Esophagus muscularis mucosa (tissue), 4 donors: Measurements from ENCODE around the gene MAP1LC3B2. TPM values are rescaled to one million over a fixed set of nuclear protein-coding genes. Genes with fewer than 3 reads are reported as not detected.

Experiments used
- DNase-seq: peaks from one replicate; pipeline ENCODE4 v3.0.0-alpha.2; 2017; ENCODE audit errors: extremely low spot score
- H3K27ac ChIP-seq, 4 donors: fragments of 200-600 bp; sonication (generic); replicated peaks in 1 of 4; 1 replicate in 3 of 4; 2 replicates in 1 of 4; pipeline ENCODE4 v1.5.1; 2016 to 2019; ENCODE audit warnings: mild to moderate bottlenecking in 1 of 4
- H3K27me3 ChIP-seq, 4 donors: fragments of 200-600 bp; sonication (generic); one replicate each; pipeline versions ENCODE4 v1.5.1 to v1.6.0; 2016 to 2019
- H3K36me3 ChIP-seq, 4 donors: fragments of 200-600 bp; sonication (generic); one replicate each; pipeline ENCODE4 v1.5.1; 2016 to 2019
- H3K4me1 ChIP-seq, 4 donors: fragments of 200-600 bp; sonication (generic); one replicate each; pipeline ENCODE4 v1.5.1; 2016 to 2019
- H3K4me3 ChIP-seq, 4 donors: fragments of 200-600 bp; sonication (generic); 1 replicate in 2 of 4; 2 replicates in 2 of 4; pipeline ENCODE4 v1.5.1; 2016 to 2019; ENCODE audit warnings: mild to moderate bottlenecking in 4 of 4, moderate library complexity in 1 of 4
- H3K9me3 ChIP-seq, 4 donors: fragments of 200-600 bp; sonication (generic); 1 replicate in 3 of 4; 2 replicates in 1 of 4; pipeline ENCODE4 v1.5.1; 2016 to 2019
- CTCF ChIP-seq, 3 experiments: fragments of 200-600 bp in 2 of 3; fragments of 450-650 bp in 1 of 3; sonication (generic) in 2 of 3; IDR thresholded peaks; one replicate each; pipeline ENCODE4 v1.5.1; 2017 to 2019; ENCODE audit warnings: antibody characterized with exemption in 3 of 3, mild to moderate bottlenecking in 2 of 3, moderate library complexity in 1 of 3
- EP300 ChIP-seq: sonication (generic); formaldehyde crosslinking; IDR thresholded peaks from one replicate; pipeline ENCODE4 v1.6.1; 2017; ENCODE audit warnings: antibody characterized with exemption
- POLR2A ChIP-seq: fragments of 450-650 bp; IDR thresholded peaks from one replicate; pipeline ENCODE4 v1.6.1; 2017; ENCODE audit warnings: antibody characterized with exemption, moderate library complexity, mild to moderate bottlenecking, low read depth
- POLR2AphosphoS5 ChIP-seq, 2 donors: sonication (generic); formaldehyde crosslinking; IDR thresholded peaks; one replicate each; pipeline ENCODE4 v1.6.1; 2017; ENCODE audit warnings: antibody characterized with exemption in 2 of 2
- WGBS: methylation state at CpG from one replicate; pipeline ENCODE4 v1.1.5; 2018; 5-methylcytosine and 5-hydroxymethylcytosine counted together
- intact Hi-C: fragments of 100-400 bp; cut with DNase I; formaldehyde crosslinking; loops from one replicate; pipeline ENCODE4 v1.15.1; 2023
- total RNA-seq, 4 donors: library from RNA; depleted of rRNA; stranded (reverse); fragments of >200 nt; gene quantifications; one replicate each; pipeline versions ENCODE4 v1.1.0 to v1.2.1, GENCODE V29; 2016

Gene MAP1LC3B2
- total RNA-seq, 4 donors from 2014 or later, result 0.83 to 3.0 (median 1.8) TPM; not detected in 1

DNA sequence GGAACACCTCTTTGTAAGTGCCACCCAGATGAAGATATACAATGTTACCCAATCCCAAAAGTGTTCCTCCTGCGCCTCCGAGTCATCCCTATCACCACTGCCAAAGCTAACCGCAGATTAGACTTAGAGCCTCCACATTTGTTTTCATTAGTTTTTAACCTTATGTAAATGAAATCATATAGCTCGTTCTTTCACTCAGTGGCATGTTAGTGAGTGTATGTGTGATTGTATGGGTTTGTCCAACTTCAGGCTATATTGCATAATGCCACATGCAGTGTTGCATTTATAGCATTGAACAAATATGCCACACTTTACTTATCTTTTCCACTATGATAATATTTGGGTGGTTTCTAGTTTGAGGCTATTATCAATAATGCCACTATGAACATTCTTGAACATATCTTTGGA is 18.0 kb downstream of the MAP1LC3B2 start:
- TF ChIP-seq EP300 (no peak), POLR2A (no peak), POLR2AphosphoS5 (IDR thresholded peaks at IDR 0.05) (no peak), CTCF (IDR thresholded peaks at IDR 0.05) (no peak)
- no peaks in the 10 kb centered on the region for H3K27me3 ChIP-seq
- H3K9me3 ChIP-seq, result no peaks in the 10 kb centered on the region
- H3K27ac ChIP-seq, result no peak overlapping the region
- H3K4me1 ChIP-seq, result peaks cover 0 to under 1% (median 0%) of the 10 kb centered on the region in 4 donors
- intact Hi-C loops, result no loop called here
- no peaks in the 10 kb centered on the region for H3K36me3 ChIP-seq
- 96% methylated on average over 4 of the region's 4 CpGs for WGBS
- H3K4me3 ChIP-seq, result no peak overlapping the region
- DNase-seq, result no peak

- Histone ChIP-seq H3K4me1 (peaks cover 0 to 4% (median 0%) of the 10 kb centered on the region in 4 donors), H3K36me3 (no peaks in the 10 kb centered on the region), H3K9me3 (no peaks in the 10 kb centered on the region), H3K27ac (no peak overlapping the region), H3K27me3 (no peaks in the 10 kb centered on the region), H3K4me3 (no peak overlapping the region)
- no peak for TF ChIP-seq CTCF (IDR thresholded peaks at IDR 0.05)
- TF ChIP-seq EP300, result no peak
- TF ChIP-seq POLR2AphosphoS5 (IDR thresholded peaks at IDR 0.05), result no peak
- TF ChIP-seq POLR2A, result no peak
- 91% methylated on average over 1 of the region's 1 CpG for WGBS
- no peak for DNase-seq
- intact Hi-C loops, result no loop called here
Observed at GRCh38 chr12:116578051-116578450, 18.9 kb downstream of the MAP1LC3B2 start.

GRCh38 chr12:116582610-116583009 is 23.4 kb downstream of the MAP1LC3B2 start:
- Histone ChIP-seq H3K4me1 (peaks cover 0 to 4% (median 0%) of the 10 kb centered on the region in 4 donors), H3K36me3 (no peaks in the 10 kb centered on the region), H3K9me3 (peaks cover 0 to 8% (median 3%) of the 10 kb centered on the region in 4 donors), H3K27ac (no peak overlapping the region), H3K27me3 (no peaks in the 10 kb centered on the region), H3K4me3 (no peak overlapping the region)
- 84% methylated on average over 10 of the region's 11 CpGs for WGBS
- TF ChIP-seq POLR2AphosphoS5 (IDR thresholded peaks at IDR 0.05), result no peak
- no peak for TF ChIP-seq CTCF (IDR thresholded peaks at IDR 0.05)
- no peak for TF ChIP-seq POLR2A
- no peak for TF ChIP-seq EP300
- intact Hi-C loops, result no loop called here
- no peak for DNase-seq

DNA sequence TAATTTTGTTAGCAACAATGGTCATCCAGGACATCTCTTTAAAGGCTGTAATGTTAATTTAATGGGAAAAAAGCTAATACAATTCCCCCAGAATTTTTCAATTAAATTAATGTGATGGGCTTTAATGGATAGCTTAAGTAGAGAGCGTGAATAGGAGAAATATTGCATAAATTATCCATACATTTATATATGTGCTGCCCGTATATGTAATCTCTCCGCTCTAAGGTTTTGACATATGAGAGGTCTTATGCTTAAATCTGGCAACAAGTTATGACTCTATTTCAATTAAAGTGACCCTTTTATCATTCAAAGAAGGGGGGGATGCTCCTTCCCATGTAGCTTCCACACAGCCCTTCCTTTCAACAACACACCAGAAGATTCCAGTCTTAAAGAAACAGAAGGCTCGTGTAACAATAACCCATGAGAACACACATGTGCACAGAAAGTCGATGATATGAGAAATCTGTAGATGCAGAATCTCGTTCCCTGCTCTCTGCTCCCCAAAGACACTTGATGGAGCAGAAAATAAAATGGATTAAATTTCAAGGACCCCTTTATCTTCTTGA is 24.0 kb downstream of the MAP1LC3B2 start:
- peaks cover 0 to 4% (median 0%) of the 10 kb centered on the region in 4 donors for H3K4me1 ChIP-seq
- no peak overlapping the region for H3K4me3 ChIP-seq
- H3K27me3 ChIP-seq, result no peaks in the 10 kb centered on the region
- peaks cover 0 to 8% (median 3%) of the 10 kb centered on the region in 4 donors for H3K9me3 ChIP-seq
- TF ChIP-seq CTCF (IDR thresholded peaks at IDR 0.05) (no peak), EP300 (no peak), POLR2AphosphoS5 (IDR thresholded peaks at IDR 0.05) (no peak), POLR2A (no peak)
- no peak for DNase-seq
- H3K27ac ChIP-seq, result no peak overlapping the region
- no peaks in the 10 kb centered on the region for H3K36me3 ChIP-seq
- intact Hi-C loops, result no loop called here
- WGBS, result 89% methylated on average over 6 of the region's 6 CpGs

DNA sequence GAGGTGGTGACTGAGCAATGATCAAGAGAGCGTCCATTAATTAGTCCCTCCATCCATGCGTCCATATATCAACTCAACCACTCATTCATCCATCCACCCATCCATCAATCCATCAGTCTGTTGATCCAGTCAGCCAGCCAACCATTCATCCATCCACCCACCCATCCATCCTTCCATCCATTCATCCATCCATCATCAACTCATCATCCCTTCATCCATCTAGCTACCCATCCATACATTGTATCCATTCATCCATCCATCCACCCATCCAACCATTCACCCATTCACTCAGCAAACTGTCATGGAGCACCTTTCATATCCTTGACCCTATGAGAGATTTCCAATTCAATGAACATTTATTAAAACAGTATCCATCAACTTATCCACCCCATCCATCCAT is 28.1 kb downstream of the MAP1LC3B2 start:
- Histone ChIP-seq H3K27ac (no peak overlapping the region), H3K36me3 (no peaks in the 10 kb centered on the region), H3K4me3 (no peak overlapping the region), H3K9me3 (peaks cover 0 to 8% (median 3%) of the 10 kb centered on the region in 4 donors), H3K4me1 (peaks cover 7 to 18% (median 14%) of the 10 kb centered on the region in 4 donors), H3K27me3 (no peaks in the 10 kb centered on the region)
- intact Hi-C loops, result no loop called here
- TF ChIP-seq POLR2A, result no peak
- TF ChIP-seq POLR2AphosphoS5 (IDR thresholded peaks at IDR 0.05), result no peak
- no peak for TF ChIP-seq EP300
- no peak for TF ChIP-seq CTCF (IDR thresholded peaks at IDR 0.05)
- 95% methylated on average over 2 of the region's 2 CpGs for WGBS
- no peak for DNase-seq
